Neuron (in vitro differentiated cells): ENCODE data around the gene AATK.

ENCODE experiments used
- H2AFZ ChIP-seq: one replicate; pipeline ENCODE4 v1.6.1; 2013; ENCODE audit warnings: low read depth, mild to moderate bottlenecking, inconsistent platforms, low read length, moderate library complexity
- H3K27me3 ChIP-seq: one replicate; pipeline ENCODE4 v1.6.1; 2013; ENCODE audit warnings: low read length; ENCODE audit not compliant: insufficient read depth
- H3K36me3 ChIP-seq: one replicate; pipeline ENCODE4 v1.6.1; 2013; ENCODE audit warnings: low read length; ENCODE audit not compliant: insufficient read depth
- H3K4me1 ChIP-seq: one replicate; pipeline ENCODE4 v1.6.1; 2013; ENCODE audit warnings: low read length; ENCODE audit not compliant: insufficient read depth
- H3K4me3 ChIP-seq: 2 replicates; pipeline ENCODE4 v1.5.1; 2013; ENCODE audit warnings: mild to moderate bottlenecking, low read length, moderate library complexity
- H3K9me3 ChIP-seq: one replicate; pipeline ENCODE4 v1.6.1; 2013; ENCODE audit warnings: low read length

AATK gene

GRCh38 chr17:81166033-81166492, at the start of gene AATK:
AATK (minus strand) TSS chr17:81166221; CDS start chr17:81165992, 229 bp downstream.
- H3K4me3 ChIP-seq, result peak within 1 kb of the TSS; percentile 50
- no peaks in the 10 kb centered on the region for H3K27me3 ChIP-seq

GRCh38 chr17:81213978-81214377, 48.0 kb upstream of the AATK start:
- Histone ChIP-seq H3K9me3 (no peaks in the 10 kb centered on the region), H2AFZ (no peak overlapping the region), H3K4me3 (no peak overlapping the region), H3K4me1 (no peaks in the 10 kb centered on the region), H3K36me3 (peaks cover 29% of the 10 kb centered on the region), H3K27me3 (no peaks in the 10 kb centered on the region)

More at GRCh38 chr17:81166033-81166492, at the start of gene AATK:
- H3K4me1 ChIP-seq, result peaks cover 20% of the 10 kb centered on the region
- no peaks in the 10 kb centered on the region for H3K36me3 ChIP-seq
- H3K9me3 ChIP-seq, result no peaks in the 10 kb centered on the region
- H2AFZ ChIP-seq, result peak within 1 kb of the TSS; percentile 3

GRCh38 chr17:81212365-81212764, 46.3 kb upstream of the AATK start:
- Histone ChIP-seq H3K27me3 (no peaks in the 10 kb centered on the region), H3K4me1 (no peaks in the 10 kb centered on the region), H3K9me3 (no peaks in the 10 kb centered on the region), H3K36me3 (peaks cover 20% of the 10 kb centered on the region), H3K4me3 (no peak overlapping the region), H2AFZ (no peak overlapping the region)

GRCh38 chr17:81210868-81211267, 44.8 kb upstream of the AATK start:
- Histone ChIP-seq H3K36me3 (peaks cover 17% of the 10 kb centered on the region), H2AFZ (no peak overlapping the region), H3K9me3 (no peaks in the 10 kb centered on the region), H3K4me1 (no peaks in the 10 kb centered on the region), H3K4me3 (no peak overlapping the region), H3K27me3 (no peaks in the 10 kb centered on the region)

GRCh38 chr17:81210466-81210865, 44.4 kb upstream of the AATK start:
- Histone ChIP-seq H3K4me1 (no peaks in the 10 kb centered on the region), H2AFZ (no peak overlapping the region), H3K27me3 (no peaks in the 10 kb centered on the region), H3K4me3 (no peak overlapping the region), H3K36me3 (peaks cover 19% of the 10 kb centered on the region), H3K9me3 (no peaks in the 10 kb centered on the region)

GRCh38 chr17:81209141-81209540, 43.1 kb upstream of the AATK start:
- peaks cover 27% of the 10 kb centered on the region for H3K36me3 ChIP-seq
- no peak overlapping the region for H2AFZ ChIP-seq
- H3K9me3 ChIP-seq, result no peaks in the 10 kb centered on the region
- H3K4me1 ChIP-seq, result no peaks in the 10 kb centered on the region
- H3K4me3 ChIP-seq, result no peak overlapping the region
- H3K27me3 ChIP-seq, result no peaks in the 10 kb centered on the region

- H2AFZ ChIP-seq, result no peak overlapping the region
- H3K9me3 ChIP-seq, result no peaks in the 10 kb centered on the region
- no peaks in the 10 kb centered on the region for H3K4me1 ChIP-seq
- H3K36me3 ChIP-seq, result peaks cover 31% of the 10 kb centered on the region
- H3K4me3 ChIP-seq, result no peak overlapping the region
- no peaks in the 10 kb centered on the region for H3K27me3 ChIP-seq
Observed at GRCh38 chr17:81208651-81209050, 42.6 kb upstream of the AATK start.

GRCh38 chr17:81207610-81208581, 41.9 kb upstream of the AATK start:
- Histone ChIP-seq H3K27me3 (no peaks in the 10 kb centered on the region), H3K36me3 (peaks cover 39% of the 10 kb centered on the region), H2AFZ (no peak overlapping the region), H3K9me3 (no peaks in the 10 kb centered on the region), H3K4me3 (no peak overlapping the region), H3K4me1 (no peaks in the 10 kb centered on the region)

GRCh38 chr17:81206657-81207056, 40.6 kb upstream of the AATK start:
- Histone ChIP-seq H3K4me3 (no peak overlapping the region), H3K27me3 (no peaks in the 10 kb centered on the region), H3K36me3 (peaks cover 39% of the 10 kb centered on the region), H2AFZ (no peak overlapping the region), H3K9me3 (no peaks in the 10 kb centered on the region), H3K4me1 (no peaks in the 10 kb centered on the region)

GRCh38 chr17:81206166-81206565, 40.1 kb upstream of the AATK start:
- Histone ChIP-seq H3K36me3 (peaks cover 38% of the 10 kb centered on the region), H3K4me1 (no peaks in the 10 kb centered on the region), H3K4me3 (no peak overlapping the region), H3K9me3 (no peaks in the 10 kb centered on the region), H3K27me3 (no peaks in the 10 kb centered on the region), H2AFZ (no peak overlapping the region)

GRCh38 chr17:81204578-81204977, 38.6 kb upstream of the AATK start:
- Histone ChIP-seq H3K4me1 (no peaks in the 10 kb centered on the region), H3K27me3 (no peaks in the 10 kb centered on the region), H3K4me3 (no peak overlapping the region), H3K36me3 (peaks cover 45% of the 10 kb centered on the region), H3K9me3 (no peaks in the 10 kb centered on the region), H2AFZ (no peak overlapping the region)

GRCh38 chr17:81203136-81203535, 37.1 kb upstream of the AATK start:
- H3K27me3 ChIP-seq, result no peaks in the 10 kb centered on the region
- no peaks in the 10 kb centered on the region for H3K9me3 ChIP-seq
- no peaks in the 10 kb centered on the region for H3K4me1 ChIP-seq
- no peak overlapping the region for H2AFZ ChIP-seq
- H3K4me3 ChIP-seq, result no peak overlapping the region
- peaks cover 57% of the 10 kb centered on the region for H3K36me3 ChIP-seq

GRCh38 chr17:81202318-81202717, 36.3 kb upstream of the AATK start:
- Histone ChIP-seq H3K4me3 (no peak overlapping the region), H2AFZ (no peak overlapping the region), H3K36me3 (peaks cover 60% of the 10 kb centered on the region), H3K9me3 (no peaks in the 10 kb centered on the region), H3K27me3 (no peaks in the 10 kb centered on the region), H3K4me1 (no peaks in the 10 kb centered on the region)
